GM19468 (cell line): ENCODE data around the gene GCA.

Experiments
- ATAC-seq: cut with Tn5 transposase; IDR thresholded peaks from one replicate; pipeline ENCODE4 v1.9.1; 2021; ENCODE audit warnings: mild to moderate bottlenecking, moderate library complexity, moderate number of reproducible peaks; ENCODE audit not compliant: unreplicated experiment; ENCODE audit errors: extremely low read depth

GCA gene, protein sequence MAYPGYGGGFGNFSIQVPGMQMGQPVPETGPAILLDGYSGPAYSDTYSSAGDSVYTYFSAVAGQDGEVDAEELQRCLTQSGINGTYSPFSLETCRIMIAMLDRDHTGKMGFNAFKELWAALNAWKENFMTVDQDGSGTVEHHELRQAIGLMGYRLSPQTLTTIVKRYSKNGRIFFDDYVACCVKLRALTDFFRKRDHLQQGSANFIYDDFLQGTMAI

DNA sequence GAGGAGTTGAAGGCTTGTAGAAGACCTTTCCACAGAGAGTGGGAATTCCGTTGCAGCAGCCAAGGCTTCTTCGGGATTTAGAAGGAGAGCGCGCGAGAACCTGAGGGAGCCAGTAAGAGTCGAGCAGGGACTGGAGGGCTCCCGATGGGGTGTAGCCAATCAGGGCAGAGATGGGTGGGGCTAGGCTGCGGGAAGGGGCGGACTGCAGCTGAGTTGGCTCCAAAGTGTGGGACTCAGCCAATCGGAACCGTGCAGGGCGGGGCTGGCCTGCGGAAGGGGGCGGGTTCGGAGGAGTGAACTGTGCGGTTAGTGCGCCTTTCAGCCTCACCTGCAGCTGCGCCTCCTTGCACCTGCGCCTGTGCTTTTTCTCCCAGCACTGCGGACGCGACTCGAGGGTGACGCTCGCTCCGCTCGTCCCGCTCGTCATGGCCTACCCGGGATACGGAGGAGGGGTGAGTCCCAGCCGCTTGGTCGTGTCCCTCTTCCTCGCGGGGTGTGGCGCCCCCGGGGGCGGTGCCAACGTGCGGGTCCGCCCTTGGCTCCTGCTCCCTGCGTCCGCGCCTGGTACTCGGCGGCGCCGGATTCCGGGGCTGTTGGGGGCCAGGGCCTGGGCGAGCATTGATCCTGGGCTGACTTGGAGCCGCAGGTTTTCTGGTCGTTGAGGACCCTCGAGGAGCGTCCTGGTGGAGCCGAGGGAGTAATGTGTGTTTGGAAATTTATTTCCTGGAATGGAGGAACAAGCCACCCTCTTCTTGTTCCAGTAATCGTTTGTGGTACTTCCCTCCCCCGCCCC lies at the start of gene GCA:
Gene GCA, plus strand, starts transcription at position 309 of the 793 bp plus-strand sequence. Its CDS starts 117 bp downstream, at position 426.
- peak; percentile 92 for ATAC-seq

- no peak for ATAC-seq
These were observed 48.9 kb upstream of the GCA start for GRCh38 chr2:162295009-162295408.

DNA sequence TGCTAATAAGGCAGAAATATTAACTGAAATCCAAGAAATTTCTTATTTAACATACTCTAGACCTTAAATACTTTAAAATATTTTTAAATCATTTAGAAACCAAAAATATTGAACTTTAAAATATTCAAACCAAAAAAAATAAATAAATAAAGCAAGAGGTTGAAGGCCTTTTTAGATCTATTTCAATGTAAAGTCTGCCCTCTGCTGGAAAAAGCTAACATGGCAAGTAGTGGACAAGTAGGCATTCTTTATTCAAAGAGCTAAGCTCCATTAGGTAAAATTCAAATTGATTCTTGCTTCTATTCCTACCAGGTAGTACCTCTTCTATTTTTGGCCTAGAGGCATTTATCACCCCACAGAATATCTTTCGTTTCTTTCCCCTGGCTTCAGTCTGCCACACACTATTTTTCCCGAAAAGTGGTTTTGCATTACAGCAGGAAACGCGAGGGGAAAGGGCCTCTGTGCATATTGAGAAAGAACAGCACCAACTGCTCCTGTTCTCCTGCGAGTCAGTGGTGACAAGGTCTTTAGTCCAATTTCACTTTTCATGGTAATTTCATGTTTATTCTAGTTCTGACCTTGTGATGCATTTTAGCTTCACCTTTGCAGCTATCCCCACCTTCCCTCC lies 45.9 kb upstream of the GCA start:
- ATAC-seq: no peak

DNA sequence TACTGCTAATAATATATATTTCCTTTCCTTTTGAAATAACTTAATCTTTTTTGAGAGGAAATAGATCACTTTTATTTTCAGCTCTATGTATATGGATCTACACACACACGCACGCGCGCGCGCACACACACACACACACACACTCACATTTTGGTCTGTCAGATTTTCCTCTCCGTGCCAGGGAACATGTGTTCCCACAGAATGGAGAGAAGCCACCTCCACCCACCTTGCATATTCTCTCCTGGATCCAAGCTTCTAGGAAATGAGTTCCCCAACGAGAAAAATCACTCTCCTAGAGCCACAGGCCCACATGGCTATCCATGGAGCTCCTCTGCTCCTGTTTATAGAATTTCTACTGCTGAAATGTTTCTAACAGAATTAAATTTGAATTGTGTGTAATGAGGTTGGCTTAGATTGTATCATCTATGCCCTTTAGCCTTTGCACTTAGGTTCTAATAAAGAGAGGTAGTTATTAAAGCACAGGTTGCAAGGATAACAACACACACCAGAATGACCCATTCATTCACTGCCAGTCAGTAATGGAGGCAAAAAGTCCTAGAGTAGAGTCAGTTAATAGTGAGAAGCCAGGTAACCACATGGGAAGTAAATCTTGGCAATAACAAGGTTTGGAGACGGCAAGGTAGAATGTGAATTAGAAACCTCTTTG lies 45.1 kb upstream of the GCA start:
- ATAC-seq: no peak

- no peak for ATAC-seq
These were observed 43.7 kb upstream of the GCA start for GRCh38 chr2:162300266-162300665.

DNA sequence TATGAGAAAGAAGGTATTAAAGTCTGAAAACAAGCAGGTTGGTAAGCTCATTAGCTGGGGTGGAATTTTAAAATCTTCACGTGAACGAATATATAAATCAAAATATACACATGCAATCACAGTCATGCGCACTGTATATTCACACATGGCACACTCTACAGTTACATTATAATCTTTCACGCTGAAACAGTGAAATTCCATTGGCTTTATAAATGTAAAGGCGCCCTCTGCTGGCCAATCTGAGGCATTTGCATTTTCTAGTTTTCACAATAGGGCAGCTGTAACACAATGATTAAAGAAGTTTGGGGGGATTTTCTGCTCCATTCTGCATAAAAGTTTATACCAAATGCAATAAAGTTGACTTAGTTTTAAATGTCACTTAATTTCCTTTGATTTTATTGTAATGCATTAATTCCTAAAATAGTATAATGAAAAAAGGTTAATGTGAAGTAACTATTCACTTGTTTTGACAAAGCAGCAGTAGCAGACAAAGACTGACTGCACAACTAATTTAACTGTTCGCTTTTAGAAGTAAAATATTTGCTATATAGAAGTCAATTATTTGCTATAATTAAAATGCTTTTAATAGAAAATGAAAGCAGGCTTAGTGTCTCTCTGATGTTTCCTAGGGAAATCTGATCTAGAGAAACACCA lies 42.7 kb upstream of the GCA start:
- peak; percentile 80 for ATAC-seq

DNA sequence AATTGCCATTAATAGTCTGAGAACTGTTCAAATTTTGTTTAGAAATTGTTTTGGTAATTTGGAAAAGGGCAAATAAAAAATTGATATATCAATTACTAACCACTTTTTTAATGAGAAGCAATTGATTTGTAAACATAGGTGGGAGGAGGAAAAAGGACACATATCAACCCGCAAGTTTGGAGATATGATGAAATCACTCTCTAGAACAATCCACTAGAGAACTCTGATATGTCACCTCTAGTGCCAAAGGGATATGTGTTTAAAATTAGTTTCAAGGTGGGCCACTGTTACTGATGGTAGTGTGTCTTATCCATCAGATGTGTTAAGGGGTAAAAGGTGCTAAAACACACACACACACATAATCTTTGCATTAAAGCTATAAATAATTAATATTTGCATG lies 42.1 kb upstream of the GCA start:
- ATAC-seq: no peak

GRCh38 chr2:162305901-162306300 lies 38.0 kb upstream of the GCA start:
- no peak for ATAC-seq

DNA sequence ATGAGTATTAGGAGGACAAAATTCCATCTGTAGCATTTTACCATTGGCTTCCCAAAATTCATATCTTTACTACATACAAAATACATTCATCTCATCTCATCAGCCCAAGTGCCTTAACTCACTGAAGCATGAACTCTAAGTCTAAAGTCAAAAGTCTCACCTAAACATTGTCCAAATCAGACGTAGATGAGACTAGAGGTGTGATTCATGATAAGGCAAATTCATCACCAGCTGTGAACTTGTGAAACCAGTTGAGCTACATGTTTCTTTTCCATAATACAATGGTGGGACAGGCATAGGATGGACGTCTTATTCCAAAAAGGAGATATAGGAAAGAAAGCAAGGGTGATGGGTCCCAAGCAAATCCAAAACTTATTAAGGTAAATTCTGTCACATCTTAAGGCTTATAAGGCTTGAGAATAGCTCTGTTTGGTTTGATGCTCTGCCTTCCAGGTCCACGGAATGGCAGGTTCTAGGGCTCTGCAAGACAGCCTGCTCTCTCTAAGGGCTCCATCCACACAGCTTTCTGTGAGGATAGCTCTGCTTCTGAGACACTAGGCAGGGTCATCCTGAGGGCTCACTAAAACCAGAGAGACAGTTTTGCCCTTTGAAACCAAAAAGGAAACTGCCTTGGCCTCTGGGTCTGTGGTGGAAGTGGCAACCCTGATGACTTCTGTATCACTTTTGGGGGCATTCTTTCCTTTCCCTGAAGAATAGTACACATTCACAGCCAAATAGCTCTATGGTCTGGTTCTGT lies 35.0 kb upstream of the GCA start:
- ATAC-seq: no peak

- ATAC-seq: no peak
These were observed 31.1 kb upstream of the GCA start for GRCh38 chr2:162312853-162313252.

DNA sequence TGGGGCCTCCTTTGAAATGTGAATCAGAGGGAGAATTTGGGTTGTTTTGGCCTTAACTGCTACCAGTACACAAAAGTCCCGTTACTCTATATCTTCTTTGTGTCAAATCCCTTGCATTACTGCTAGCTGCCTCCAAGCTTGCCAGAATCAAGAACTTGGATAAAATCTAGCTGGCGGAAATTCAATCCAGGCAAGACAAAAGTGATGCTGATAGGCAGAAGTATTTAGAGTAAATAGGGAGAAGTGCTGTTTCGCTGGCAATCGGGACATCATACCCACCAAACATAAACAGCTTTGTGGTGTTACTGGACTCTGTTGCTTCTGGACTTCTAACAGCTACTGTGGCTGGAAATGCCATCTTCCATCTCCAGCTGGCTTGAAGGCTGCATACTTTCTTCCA lies 28.0 kb upstream of the GCA start:
- no peak for ATAC-seq

DNA sequence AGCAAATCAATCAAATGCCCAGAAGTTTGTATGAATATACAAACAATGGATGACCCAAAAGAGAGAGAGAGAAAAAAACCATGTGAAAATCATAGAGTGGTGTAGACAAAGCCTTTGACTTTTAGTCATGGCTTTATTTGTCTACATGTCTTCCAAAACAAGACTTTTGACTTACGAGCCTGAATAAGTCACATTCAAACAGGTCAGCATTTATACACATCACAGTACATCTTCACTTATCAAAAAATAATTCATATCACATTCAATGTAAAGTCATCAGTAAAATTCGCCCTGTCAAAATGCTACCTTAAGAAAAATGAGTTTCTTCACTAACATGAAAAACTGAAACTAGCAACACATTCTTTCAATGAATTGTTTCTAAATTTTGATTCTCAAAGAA lies 27.3 kb upstream of the GCA start:
- ATAC-seq: no peak

GRCh38 chr2:162317058-162317742 lies 26.7 kb upstream of the GCA start:
- ATAC-seq: no peak

- no peak for ATAC-seq
These were observed 26.0 kb upstream of the GCA start for GRCh38 chr2:162317861-162318327.

GRCh38 chr2:162318328-162319180 lies 25.4 kb upstream of the GCA start, which contains the start of gene IFIH1:
Gene IFIH1, minus strand, starts transcription at chr2:162318684. Its CDS starts 377 bp downstream, at chr2:162318307.
- ATAC-seq: peak; percentile 63

- no peak for ATAC-seq
These were observed 22.9 kb upstream of the GCA start for GRCh38 chr2:162320864-162321517.

GRCh38 chr2:162324953-162325352 lies 19.0 kb upstream of the GCA start:
- no peak for ATAC-seq
